Cerebellar cortex (tissue), 1 donor: Measurements from ENCODE around the gene PABPC3.

Experiments
- DNase-seq: peaks from one replicate; pipeline ENCODE4 v3.0.0-alpha.2; 2015; ENCODE audit warnings: low spot score

PABPC3 gene

DNA sequence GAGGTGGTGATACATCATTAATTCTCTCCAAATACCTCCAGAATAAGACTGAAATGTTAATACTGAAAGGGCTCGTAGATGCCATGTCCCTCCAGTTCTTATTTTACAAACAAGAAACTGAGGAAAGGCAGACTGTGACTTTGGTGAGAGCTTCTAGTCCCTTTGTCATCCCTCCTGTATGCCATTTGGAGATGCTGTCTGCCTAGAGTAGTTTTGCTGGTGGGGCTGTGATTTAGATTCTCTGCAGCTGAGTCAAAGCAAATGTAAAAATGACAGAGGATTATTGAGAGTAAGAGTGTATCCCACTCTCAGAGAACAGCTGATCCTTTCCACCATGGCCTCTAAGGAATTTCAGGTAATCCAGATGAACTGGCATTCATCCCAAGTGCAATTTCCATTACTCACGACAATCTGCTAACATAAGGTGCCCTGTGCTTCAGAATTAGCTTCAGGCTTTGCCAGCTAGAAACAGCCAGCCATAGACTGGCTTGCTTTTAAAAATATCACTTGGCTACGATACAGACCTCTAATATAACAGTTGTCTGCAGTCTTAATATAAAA, 16.8 kb downstream of the PABPC3 start:
- peak; percentile 48 for DNase-seq

DNA sequence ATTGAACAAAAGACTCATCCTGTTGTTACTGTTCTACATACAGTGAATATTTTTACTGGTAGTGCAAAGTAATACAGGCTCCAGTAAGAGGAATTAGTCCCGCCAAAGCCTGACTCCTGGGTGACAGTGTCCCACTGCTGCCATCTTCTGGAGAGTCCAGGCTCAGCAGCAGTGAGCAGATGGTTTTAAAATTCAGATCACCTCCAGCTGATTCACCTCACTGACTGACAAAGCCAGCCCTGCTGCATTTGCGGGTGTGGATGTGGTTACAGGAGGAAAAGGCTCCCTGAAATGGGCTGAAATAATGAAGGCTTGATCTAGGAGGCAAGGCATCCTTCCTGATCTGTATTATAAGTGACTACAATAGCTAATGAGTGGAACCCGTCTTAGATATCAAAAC, 18.3 kb downstream of the PABPC3 start:
- peak; percentile 93 for DNase-seq

DNA sequence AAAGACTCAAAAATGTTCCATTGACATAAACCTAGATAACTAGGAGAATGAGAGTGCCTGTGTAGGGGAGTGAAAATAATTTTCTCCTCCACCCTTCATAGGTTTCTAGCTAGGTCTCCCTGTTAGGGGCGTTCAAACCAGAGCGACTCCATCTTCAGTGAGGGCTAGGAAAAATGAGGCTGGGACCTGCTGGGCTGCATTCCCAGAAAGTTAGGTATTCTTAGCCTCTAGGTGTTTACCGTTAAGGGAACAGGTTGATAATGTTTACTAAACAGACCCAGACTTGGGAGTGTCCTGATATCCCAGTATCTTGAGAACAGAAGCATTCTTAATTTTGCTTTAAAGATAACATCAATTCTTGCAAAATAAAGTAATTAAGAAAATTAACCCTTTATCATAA, 20.1 kb downstream of the PABPC3 start:
- no peak for DNase-seq

DNA sequence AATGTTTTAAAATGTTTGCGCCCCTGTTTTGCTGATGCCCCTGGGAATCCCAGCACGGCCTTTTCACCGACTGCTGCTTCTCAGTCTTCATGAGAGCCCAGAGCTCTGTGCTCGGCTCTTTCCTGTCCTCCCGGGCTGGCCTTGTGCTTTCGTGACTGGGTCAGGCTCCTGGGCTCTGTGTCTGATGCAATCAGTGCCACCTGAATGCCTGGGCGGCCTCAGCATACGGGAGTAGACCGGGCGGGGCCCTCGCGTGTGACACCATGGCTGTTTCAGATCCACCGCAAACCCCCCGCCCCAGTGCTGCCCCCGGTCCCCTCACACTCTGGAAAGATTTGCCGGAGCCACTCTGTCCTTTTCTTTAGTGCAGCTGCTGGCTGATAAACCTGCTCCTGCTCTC, 21.4 kb downstream of the PABPC3 start:
- no peak for DNase-seq

DNA sequence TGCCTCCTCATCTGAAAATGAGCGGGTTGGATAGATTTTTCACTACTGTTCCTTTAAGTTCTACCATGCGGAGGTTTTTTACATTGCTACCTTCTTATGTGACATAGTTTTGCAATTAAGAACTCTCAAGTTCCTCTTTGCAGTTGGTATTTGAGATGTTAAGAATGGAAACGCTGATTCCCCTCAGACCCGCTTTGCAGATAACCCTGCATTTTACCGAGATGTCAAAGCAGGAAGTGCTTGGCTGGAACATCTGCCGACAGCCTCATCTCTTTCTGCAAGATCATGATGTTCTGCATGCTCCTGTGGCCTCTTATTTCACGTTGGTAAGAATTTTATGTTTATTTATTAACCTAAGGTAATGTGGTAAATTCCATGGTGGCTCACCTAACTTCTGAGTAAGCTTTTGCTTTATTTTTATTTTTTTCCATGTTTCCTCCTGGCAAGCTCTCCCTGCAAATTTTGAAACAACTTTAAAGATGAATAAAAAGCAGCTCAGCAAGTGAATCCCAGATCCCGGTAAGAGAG, 22.5 kb downstream of the PABPC3 start:
- no peak for DNase-seq

DNA sequence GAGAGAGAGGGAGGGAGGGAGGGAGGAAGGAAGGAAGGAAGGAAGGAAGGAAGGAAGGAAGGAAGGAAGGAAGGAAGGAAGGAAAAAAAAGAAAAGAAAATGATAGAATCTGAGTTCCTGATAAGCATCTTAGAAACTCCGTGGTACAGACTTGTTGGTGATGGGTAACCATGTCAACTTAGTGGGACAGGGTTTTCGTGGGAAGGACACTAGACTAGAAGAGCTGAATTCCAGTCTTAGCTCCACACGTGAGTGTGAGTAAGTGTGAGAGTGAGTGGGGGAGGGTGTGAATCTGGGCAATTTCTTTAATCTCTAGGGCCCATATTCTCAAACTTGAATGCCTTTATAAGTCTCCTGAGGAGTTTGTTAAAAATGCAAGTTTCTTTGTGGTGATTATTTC, 35.0 kb downstream of the PABPC3 start:
- DNase-seq = no peak

DNA sequence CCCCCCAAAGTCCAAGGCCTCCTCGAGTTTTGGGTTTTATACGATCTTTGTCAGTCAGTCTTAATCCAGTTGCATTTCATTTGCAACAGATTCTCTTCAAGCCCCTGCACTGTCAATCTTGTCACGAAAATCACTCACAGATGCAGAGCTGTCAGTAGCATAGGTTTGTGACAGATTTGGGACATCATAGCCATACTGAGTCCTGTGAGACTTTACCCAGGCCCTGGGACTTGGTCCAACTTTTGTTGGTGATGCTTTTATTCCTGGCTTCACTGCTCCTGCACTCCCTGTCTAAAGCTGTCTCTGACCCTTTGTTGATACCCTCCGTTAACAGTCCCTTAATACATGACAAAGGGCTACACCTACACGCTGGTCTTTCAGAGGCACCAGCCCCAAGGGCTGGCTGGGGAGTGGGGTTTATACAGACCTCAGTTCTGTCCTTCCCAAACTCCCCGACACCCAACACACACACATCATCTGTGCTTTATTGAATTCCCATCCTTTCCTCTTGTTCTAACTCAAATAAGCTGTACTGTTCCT, 36.0 kb downstream of the PABPC3 start:
- no peak for DNase-seq

DNA sequence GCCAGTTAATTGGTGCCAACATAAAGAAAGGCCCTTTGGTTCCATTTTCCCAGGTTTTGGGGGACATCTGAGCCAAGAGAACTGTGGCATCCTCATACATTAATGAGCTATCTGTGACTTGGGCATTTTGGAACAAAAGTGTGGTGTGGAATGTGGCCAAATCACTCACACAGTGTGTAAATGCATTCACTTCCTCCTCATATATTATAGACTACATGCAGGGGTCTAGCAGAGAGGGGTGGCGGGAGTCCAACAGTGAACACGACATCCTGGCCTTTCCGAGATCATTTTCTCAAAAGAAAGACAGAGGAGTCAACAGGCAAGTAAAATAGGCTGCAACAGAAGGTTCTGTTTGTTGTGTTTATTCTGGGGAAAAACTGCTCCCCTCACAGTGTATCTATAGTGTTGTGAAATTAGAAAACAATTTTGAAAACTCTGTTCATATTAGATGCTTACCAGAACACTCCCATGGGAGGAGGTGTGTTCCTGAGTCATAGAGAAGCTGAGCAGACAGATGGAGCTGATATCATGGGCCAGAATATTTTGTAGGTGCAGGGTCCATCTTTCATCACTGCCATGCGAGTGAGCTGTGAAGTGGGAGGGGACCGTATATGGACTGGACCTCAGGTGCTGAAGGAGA, 36.9 kb downstream of the PABPC3 start:
- no peak for DNase-seq

DNA sequence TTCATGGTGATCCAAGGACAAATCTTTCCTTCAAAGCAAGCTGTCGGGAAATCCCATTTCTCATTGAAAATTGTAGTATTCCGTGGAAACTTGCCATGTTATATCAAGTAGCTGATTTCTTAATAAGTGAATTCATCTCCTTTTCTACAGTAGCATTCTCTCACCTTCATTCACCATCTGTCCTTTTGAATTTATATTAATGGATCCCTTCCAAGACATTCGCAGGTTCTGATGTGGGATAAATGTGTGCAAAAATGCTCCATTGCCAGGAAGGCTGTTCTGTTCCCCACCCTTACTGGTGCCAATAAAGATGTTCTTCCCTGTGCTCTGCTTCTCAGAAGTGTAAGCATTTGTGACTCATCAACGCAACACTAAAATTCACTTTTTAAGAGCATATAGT, 40.0 kb downstream of the PABPC3 start:
- peak; percentile 50 for DNase-seq

DNA sequence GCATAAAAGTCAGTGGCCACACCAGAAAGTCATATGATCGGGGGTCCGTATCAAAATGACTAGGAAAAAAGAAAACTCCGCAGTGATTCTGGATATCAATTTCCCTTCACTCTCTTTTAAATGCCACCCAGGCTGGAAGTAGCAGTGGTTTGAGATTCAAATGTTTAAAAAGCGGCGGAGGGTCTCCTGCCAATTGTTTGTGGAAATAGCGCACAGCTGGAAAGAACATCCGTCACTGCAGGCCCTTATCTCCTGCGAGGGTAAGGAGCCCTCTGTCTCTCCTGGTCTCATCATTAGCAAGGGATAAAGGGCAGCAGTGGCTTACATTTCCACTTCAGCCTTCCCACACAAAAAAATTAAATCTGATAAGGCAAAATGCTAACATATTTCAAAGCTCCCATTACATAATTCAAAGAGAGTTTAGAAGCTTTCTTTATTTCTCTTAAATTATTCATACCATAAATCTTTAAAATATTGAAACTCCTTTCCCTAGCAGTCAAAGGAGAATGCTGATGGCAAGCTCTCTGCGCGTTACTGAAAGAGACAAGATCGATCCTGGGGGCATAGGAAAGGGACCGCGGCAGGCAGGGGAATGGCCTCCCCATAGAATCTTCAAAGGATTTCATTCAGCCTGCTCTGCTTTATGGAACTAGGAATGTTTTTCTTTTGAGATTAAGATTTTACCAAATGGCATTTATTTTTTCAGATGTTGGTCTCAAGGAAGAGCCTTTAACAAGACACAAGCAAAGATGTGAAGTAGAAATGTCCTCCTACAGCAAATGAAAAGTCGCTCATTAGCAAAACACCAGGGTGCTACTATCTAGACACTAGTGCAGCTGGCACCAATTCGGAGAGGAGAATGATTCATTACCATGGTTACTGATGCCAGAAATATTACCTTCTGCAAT, 41.2 kb downstream of the PABPC3 start:
- DNase-seq = peak; percentile 68

DNA sequence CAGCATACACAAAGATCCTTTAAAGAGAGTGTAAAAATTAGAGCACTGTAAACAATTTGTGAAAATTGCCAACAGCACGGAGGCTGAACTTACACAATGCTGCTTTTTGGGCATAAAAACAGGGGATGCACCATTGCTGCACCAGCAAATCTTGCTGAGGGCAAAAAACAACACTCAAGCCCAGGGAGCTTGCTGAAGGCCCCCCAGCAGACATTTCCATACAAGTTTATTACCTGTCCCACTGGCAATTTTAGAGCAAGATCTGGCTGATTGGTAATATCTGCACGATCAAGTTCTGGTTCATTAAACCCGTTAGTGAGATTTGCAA, 41.8 kb downstream of the PABPC3 start:
- no peak for DNase-seq

DNA sequence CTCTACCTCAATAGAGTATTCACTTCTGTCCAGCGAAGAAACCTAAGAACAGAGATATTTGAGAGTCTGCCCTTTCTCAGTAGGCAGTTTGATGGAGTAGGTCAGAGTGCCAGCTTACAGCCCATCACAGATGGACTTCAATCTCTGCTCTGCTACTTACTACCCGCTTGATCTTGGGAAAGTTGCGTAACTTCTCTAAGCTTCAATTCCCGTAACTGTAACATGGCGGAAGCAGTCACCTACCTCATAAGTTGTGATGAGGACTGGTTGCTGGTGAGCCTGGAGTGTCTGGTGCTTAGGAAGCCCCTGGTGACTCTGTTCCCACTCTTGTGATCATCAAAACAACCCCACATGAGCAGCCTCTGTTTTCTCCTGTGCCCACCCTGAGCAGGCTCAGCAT, 45.1 kb downstream of the PABPC3 start:
- DNase-seq = no peak

DNA sequence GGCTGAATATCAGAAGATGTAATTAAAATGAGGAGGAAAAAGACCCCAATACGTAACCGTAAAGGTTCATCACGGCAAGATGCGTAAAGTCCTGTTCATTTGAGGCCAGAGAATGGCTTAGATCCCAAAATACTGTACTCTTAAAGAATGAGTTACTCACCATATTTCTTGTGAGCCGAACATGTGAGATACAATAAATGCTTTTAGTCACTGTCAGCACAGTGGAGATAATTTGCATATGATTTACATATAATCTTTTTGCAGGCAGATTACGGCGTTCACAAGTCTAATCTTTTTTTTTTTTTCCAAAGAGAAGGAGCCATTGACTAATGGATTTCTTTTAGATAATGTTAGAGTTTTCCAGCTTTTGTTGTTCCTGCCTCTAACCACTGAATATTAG, 47.8 kb downstream of the PABPC3 start:
- no peak for DNase-seq

DNA sequence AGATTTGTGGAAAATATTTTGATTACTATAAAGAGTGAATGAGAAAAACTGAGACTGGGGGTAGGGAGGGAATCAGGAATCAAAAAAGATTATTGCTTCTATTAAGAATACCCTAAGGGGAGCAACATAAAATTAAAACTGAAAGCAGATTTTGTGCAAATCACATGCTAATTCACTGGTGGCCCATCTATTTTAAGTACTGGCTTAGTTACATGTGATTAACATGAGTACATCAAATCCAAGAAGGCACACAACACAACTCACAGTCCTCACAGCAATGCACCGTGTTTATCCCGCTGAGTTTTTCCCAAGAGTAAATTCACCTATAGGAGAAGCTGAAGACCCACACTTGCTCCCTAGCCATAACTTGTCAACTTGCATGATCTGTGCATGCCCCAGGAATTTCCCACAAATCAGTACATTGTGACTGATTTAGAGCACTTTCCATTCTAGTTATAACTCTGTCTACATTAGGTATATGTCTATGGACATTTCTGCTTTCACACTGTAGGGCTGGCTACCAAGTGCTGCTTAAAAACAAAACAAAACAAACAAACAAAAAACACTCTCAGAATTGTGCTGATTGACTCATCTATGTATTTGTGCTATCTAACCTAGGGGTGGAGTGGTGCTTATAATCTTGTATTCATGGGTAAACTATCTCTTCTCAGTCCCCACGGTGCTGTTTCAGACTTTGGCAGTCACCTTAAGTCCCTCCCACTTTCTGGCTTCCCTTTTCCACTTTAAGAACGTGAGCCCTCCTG, 51.9 kb downstream of the PABPC3 start:
- DNase-seq = no peak

DNA sequence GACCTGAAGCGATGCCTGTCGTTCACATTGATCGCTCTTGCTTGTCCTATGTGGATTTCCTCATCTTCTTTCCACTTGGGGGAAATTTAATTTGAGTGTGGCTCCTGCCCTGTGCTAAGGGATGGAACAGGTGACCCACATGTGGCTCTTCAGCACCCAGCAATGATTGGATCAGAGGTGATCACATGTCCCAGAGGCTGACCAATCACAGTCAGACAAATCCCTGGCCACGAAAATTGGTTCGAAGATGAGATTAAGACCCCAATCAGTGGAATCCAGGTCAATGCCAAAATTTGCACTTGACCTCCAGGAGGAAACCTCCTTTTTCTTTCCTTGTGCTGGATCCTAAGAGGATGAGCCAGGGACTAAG, 52.5 kb downstream of the PABPC3 start:
- no peak for DNase-seq
